GM23338 (cell line): ENCODE data around the gene NBAS.

Experiments used
- CREB1 ChIP-seq: fragments of 250-450 bp; sonication (Bioruptor Pico); IDR thresholded peaks from 2 replicates; pipeline ENCODE4 v1.5.0; 2020; ENCODE audit warnings: low read depth, mild to moderate bottlenecking, moderate library complexity
- EZH2 ChIP-seq: fragments of 200-600 bp; sonication (generic); IDR thresholded peaks from one replicate; pipeline ENCODE4 v1.8.0; 2017; ENCODE audit warnings: antibody characterized with exemption, mild to moderate bottlenecking, low read depth; ENCODE audit not compliant: unreplicated experiment
- EZH2phosphoT487 ChIP-seq: fragments of 200-600 bp; sonication (generic); IDR thresholded peaks from one replicate; pipeline ENCODE4 v1.8.1; 2018; ENCODE audit warnings: antibody characterized with exemption; ENCODE audit not compliant: unreplicated experiment
- JUNB ChIP-seq: IDR thresholded peaks from one replicate; pipeline ENCODE4 v1.6.1; 2016; ENCODE audit warnings: antibody characterized with exemption; ENCODE audit not compliant: unreplicated experiment
- NANOG ChIP-seq: IDR thresholded peaks from 2 replicates; pipeline ENCODE4 v1.6.1; 2016; ENCODE audit warnings: antibody characterized with exemption, borderline replicate concordance
- POLR2AphosphoS5 ChIP-seq: IDR thresholded peaks from 2 replicates; pipeline ENCODE4 v1.6.1; 2016; ENCODE audit warnings: antibody characterized with exemption, low read depth
- STAT1 ChIP-seq: IDR thresholded peaks from one replicate; pipeline ENCODE4 v1.6.1; 2016; ENCODE audit warnings: antibody characterized with exemption; ENCODE audit not compliant: unreplicated experiment
- ZNF114 ChIP-seq: fragments of 250-450 bp; sonication (Bioruptor Pico); IDR thresholded peaks from 2 replicates; pipeline ENCODE4 v1.5.0; 2020; ENCODE audit warnings: mild to moderate bottlenecking, moderate library complexity
- ZNF331 ChIP-seq: fragments of 250-450 bp; sonication (Bioruptor Pico); IDR thresholded peaks from 2 replicates; pipeline ENCODE4 v1.5.0; 2020; ENCODE audit warnings: low read depth, mild to moderate bottlenecking, moderate library complexity
- ZNF462 ChIP-seq: fragments of 250-450 bp; sonication (Bioruptor Pico); IDR thresholded peaks from 2 replicates; pipeline ENCODE4 v1.5.0; 2020; ENCODE audit warnings: mild to moderate bottlenecking, moderate library complexity
- TF ChIP-seq, protein P1 (sequence below), 2 experiments: fragments of 200-600 bp in 1 of 2; sonication (generic) in 1 of 2; conservative IDR thresholded peaks; 2 replicates each; pipeline versions ENCODE4 v1.5.1 to v1.6.1; 2016 to 2017; ENCODE audit warnings: antibody characterized with exemption in 2 of 2, low read depth in 2 of 2, mild to moderate bottlenecking in 2 of 2, moderate library complexity in 1 of 2
- TF ChIP-seq, protein P2 (sequence below): IDR thresholded peaks from 2 replicates; pipeline ENCODE4 v1.6.1; 2016; ENCODE audit warnings: antibody characterized with exemption
- TF ChIP-seq, protein P3 (sequence below): IDR thresholded peaks from one replicate; pipeline ENCODE4 v1.6.1; 2018; ENCODE audit warnings: antibody characterized with exemption; ENCODE audit not compliant: unreplicated experiment

DNA sequence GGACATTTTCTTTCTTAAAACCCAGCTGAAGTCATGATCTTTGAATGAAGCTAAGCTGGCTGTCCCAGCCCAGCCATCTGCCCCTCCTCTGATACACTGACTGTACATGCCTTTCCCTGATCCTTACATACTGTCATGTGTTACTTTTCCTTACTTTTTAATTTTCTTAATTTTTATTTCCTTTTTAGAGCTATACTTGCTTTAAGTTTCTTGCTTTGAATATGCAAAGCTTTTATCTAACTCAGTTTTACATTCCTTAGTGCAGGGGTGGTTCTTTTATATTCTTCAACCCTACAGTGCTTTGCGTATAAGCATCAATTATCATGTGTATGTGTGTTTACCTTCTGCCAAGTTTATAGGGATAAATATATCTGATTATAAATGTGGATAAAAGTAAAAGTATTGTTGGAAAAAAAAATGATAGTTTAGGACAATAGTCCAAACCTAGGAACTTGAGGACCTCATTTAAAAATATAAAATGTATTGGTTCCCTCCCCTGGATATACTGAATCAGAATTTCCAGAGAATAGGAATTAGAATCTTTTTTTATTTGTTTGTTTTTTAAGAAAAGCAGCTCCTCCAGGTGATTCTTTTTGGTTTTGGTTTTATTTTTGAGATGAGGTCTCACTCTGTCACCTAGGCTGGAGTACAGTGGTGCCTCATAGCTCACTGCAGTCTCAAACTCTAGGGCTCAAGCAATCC, 48.4 kb upstream of the NBAS start:
- no peak for TF ChIP-seq POLR2AphosphoS5
- TF ChIP-seq, protein P1, sequence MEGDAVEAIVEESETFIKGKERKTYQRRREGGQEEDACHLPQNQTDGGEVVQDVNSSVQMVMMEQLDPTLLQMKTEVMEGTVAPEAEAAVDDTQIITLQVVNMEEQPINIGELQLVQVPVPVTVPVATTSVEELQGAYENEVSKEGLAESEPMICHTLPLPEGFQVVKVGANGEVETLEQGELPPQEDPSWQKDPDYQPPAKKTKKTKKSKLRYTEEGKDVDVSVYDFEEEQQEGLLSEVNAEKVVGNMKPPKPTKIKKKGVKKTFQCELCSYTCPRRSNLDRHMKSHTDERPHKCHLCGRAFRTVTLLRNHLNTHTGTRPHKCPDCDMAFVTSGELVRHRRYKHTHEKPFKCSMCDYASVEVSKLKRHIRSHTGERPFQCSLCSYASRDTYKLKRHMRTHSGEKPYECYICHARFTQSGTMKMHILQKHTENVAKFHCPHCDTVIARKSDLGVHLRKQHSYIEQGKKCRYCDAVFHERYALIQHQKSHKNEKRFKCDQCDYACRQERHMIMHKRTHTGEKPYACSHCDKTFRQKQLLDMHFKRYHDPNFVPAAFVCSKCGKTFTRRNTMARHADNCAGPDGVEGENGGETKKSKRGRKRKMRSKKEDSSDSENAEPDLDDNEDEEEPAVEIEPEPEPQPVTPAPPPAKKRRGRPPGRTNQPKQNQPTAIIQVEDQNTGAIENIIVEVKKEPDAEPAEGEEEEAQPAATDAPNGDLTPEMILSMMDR (conservative IDR thresholded peaks at IDR 0.05; ENCODE audit: low read depth in 2 of 2), result no peak
- no peak for TF ChIP-seq EZH2phosphoT487
- no peak for TF ChIP-seq EZH2
- no peak for TF ChIP-seq JUNB
- TF ChIP-seq, protein P2, sequence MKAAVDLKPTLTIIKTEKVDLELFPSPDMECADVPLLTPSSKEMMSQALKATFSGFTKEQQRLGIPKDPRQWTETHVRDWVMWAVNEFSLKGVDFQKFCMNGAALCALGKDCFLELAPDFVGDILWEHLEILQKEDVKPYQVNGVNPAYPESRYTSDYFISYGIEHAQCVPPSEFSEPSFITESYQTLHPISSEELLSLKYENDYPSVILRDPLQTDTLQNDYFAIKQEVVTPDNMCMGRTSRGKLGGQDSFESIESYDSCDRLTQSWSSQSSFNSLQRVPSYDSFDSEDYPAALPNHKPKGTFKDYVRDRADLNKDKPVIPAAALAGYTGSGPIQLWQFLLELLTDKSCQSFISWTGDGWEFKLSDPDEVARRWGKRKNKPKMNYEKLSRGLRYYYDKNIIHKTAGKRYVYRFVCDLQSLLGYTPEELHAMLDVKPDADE, result no peak
- TF ChIP-seq, protein P3, sequence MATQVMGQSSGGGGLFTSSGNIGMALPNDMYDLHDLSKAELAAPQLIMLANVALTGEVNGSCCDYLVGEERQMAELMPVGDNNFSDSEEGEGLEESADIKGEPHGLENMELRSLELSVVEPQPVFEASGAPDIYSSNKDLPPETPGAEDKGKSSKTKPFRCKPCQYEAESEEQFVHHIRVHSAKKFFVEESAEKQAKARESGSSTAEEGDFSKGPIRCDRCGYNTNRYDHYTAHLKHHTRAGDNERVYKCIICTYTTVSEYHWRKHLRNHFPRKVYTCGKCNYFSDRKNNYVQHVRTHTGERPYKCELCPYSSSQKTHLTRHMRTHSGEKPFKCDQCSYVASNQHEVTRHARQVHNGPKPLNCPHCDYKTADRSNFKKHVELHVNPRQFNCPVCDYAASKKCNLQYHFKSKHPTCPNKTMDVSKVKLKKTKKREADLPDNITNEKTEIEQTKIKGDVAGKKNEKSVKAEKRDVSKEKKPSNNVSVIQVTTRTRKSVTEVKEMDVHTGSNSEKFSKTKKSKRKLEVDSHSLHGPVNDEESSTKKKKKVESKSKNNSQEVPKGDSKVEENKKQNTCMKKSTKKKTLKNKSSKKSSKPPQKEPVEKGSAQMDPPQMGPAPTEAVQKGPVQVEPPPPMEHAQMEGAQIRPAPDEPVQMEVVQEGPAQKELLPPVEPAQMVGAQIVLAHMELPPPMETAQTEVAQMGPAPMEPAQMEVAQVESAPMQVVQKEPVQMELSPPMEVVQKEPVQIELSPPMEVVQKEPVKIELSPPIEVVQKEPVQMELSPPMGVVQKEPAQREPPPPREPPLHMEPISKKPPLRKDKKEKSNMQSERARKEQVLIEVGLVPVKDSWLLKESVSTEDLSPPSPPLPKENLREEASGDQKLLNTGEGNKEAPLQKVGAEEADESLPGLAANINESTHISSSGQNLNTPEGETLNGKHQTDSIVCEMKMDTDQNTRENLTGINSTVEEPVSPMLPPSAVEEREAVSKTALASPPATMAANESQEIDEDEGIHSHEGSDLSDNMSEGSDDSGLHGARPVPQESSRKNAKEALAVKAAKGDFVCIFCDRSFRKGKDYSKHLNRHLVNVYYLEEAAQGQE, result no peak
- no peak for TF ChIP-seq CREB1
- TF ChIP-seq STAT1, result no peak
- no peak for TF ChIP-seq ZNF114 (CRISPR knock-in tag)
- no peak for TF ChIP-seq ZNF331
- no peak for TF ChIP-seq NANOG
- TF ChIP-seq ZNF462 (CRISPR knock-in tag), result no peak
